ENCODE data around the gene PAXX.

DNA sequence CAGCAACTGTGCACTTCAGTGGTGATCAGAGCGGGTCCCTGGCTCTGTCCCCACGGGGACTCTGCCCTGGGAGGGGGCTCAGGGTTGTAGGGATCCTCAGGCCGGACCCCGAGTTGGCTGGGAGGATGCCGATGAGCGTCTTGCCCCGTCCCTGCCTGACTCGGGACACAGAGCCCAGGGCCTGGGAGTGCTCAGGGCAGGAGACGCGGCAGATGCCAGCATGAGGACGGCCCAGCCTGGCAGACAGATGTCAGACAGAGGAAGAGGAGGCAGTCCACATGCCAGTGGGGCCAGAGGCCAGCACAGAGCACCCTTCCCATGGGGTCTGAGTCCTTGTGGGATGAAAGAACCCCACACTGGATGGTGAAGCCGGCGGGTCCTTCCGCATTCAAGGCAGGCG is 28.9 kb upstream of the PAXX start:
- no peak for TF ChIP-seq EZH2 (IDR thresholded peaks at IDR 0.05; ENCODE audit: borderline replicate concordance, insufficient read depth, low read depth, low read length, poor library complexity, severe bottlenecking)
- TF ChIP-seq, protein P1, sequence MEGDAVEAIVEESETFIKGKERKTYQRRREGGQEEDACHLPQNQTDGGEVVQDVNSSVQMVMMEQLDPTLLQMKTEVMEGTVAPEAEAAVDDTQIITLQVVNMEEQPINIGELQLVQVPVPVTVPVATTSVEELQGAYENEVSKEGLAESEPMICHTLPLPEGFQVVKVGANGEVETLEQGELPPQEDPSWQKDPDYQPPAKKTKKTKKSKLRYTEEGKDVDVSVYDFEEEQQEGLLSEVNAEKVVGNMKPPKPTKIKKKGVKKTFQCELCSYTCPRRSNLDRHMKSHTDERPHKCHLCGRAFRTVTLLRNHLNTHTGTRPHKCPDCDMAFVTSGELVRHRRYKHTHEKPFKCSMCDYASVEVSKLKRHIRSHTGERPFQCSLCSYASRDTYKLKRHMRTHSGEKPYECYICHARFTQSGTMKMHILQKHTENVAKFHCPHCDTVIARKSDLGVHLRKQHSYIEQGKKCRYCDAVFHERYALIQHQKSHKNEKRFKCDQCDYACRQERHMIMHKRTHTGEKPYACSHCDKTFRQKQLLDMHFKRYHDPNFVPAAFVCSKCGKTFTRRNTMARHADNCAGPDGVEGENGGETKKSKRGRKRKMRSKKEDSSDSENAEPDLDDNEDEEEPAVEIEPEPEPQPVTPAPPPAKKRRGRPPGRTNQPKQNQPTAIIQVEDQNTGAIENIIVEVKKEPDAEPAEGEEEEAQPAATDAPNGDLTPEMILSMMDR (IDR thresholded peaks at IDR 0.05) = no peak
